ENCODE measurements around the gene TSEN2.

GRCh38 chr3:12477256-12477655, 7.0 kb upstream of the TSEN2 start:
- TF ChIP-seq ZNF10 (CRISPR knock-in tag; IDR thresholded peaks at IDR 0.05; ENCODE audit: borderline replicate concordance, low read depth): no peak
- TF ChIP-seq SOX13 (IDR thresholded peaks at IDR 0.05): no peak
- no peak for TF ChIP-seq SOX13 (CRISPR knock-in tag; conservative IDR thresholded peaks at IDR 0.05 in 1 of 2, IDR thresholded peaks at IDR 0.05 in 1 of 2)
- TF ChIP-seq CTCF (CRISPR knock-in tag; IDR thresholded peaks at IDR 0.05): no peak
- TF ChIP-seq HMGXB3 (CRISPR knock-in tag; IDR thresholded peaks at IDR 0.05; ENCODE audit: borderline replicate concordance): no peak
- no peak for TF ChIP-seq SIN3A (IDR thresholded peaks at IDR 0.05; ENCODE audit: borderline replicate concordance, low read depth, low read length)
- TF ChIP-seq FOXA1 (IDR thresholded peaks at IDR 0.05): no peak
- TF ChIP-seq FOXA1 (CRISPR knock-in tag; IDR thresholded peaks at IDR 0.05): no peak
- no peak for TF ChIP-seq FOXK1 (CRISPR knock-in tag; IDR thresholded peaks at IDR 0.05; ENCODE audit: borderline replicate concordance, low read depth)
- no peak for TF ChIP-seq POLR2G (IDR thresholded peaks at IDR 0.05; ENCODE audit: low read depth, low read length)
- TF ChIP-seq TBP (CRISPR knock-in tag; IDR thresholded peaks at IDR 0.05): no peak
- no peak for TF ChIP-seq KDM1A (CRISPR knock-in tag; IDR thresholded peaks at IDR 0.05)
- no peak for TF ChIP-seq EZH2 (conservative IDR thresholded peaks at IDR 0.05; ENCODE audit: low read depth, low read length)
- TF ChIP-seq ZNF331 (CRISPR knock-in tag; IDR thresholded peaks at IDR 0.05): no peak
- TF ChIP-seq TAF1 (CRISPR knock-in tag; IDR thresholded peaks at IDR 0.05): no peak
- no peak for TF ChIP-seq YEATS2 (CRISPR knock-in tag; IDR thresholded peaks at IDR 0.05; ENCODE audit: borderline replicate concordance)
